GM19239 (cell line): Measurements from ENCODE around the gene TPCN1.
"Not testable (repeated sequence)": the region's sequence is repeated elsewhere in the genome, so short reads cannot be mapped to it uniquely, and the experiment has no call there.

ENCODE experiments used
- DNase-seq: peaks from one replicate; pipeline ENCODE4 v3.0.0; 2011; ENCODE audit warnings: low spot score; ENCODE audit not compliant: insufficient read length
- FAIRE-seq: peaks from 2 replicates; lab custom pipeline; 2011; peaks lifted over from hg19 to GRCh38; lab: Jason Lieb, UNC

The TPCN1 gene

GRCh38 chr12:113195598-113195997, 25.7 kb upstream of the TPCN1 start:
- DNase-seq (no peak), FAIRE-seq (no peak)

- no peak for FAIRE-seq
- DNase-seq, result no peak
These were observed 24.7 kb upstream of the TPCN1 start for GRCh38 chr12:113196582-113196981.

- DNase-seq (peak; percentile 86), FAIRE-seq (peak; percentile 89)
These were observed 24.3 kb upstream of the TPCN1 start for GRCh38 chr12:113196990-113197389.

GRCh38 chr12:113197518-113198077, 23.7 kb upstream of the TPCN1 start:
- DNase-seq (no peak), FAIRE-seq (no peak)

- FAIRE-seq (no peak), DNase-seq (no peak)
These were observed 23.0 kb upstream of the TPCN1 start for GRCh38 chr12:113198296-113198695.

- FAIRE-seq (no peak), DNase-seq (no peak)
These were observed 21.1 kb upstream of the TPCN1 start for GRCh38 chr12:113200021-113200797.

GRCh38 chr12:113201187-113202177, 19.8 kb upstream of the TPCN1 start:
- DNase-seq (no peak), FAIRE-seq (no peak)

GRCh38 chr12:113202300-113203075, 18.8 kb upstream of the TPCN1 start:
- DNase-seq (no peak), FAIRE-seq (no peak)

- FAIRE-seq (peak; percentile 31), DNase-seq (no peak)
These were observed 17.2 kb upstream of the TPCN1 start for GRCh38 chr12:113203852-113204760.

GRCh38 chr12:113204804-113205203, 16.5 kb upstream of the TPCN1 start:
- DNase-seq, result no peak
- FAIRE-seq, result no peak

- FAIRE-seq, DNase-seq: not testable (repeated sequence)
These were observed 14.5 kb upstream of the TPCN1 start for GRCh38 chr12:113206802-113207201.

GRCh38 chr12:113207613-113208040, 13.6 kb upstream of the TPCN1 start:
- FAIRE-seq (no peak), DNase-seq (no peak)

GRCh38 chr12:113208041-113208934, 13.0 kb upstream of the TPCN1 start:
- DNase-seq, result peak; percentile 72
- FAIRE-seq, result peak; percentile 99

- peak; percentile 35 for FAIRE-seq
These were observed 10.1 kb upstream of the TPCN1 start for GRCh38 chr12:113211160-113211559.

GRCh38 chr12:113214895-113215400, 6.3 kb upstream of the TPCN1 start:
- FAIRE-seq (peak; percentile 86), DNase-seq (no peak)

More at GRCh38 chr12:113211160-113211559, 10.1 kb upstream of the TPCN1 start:
- DNase-seq, result no peak

- no peak for DNase-seq
- no peak for FAIRE-seq
These were observed 5.2 kb upstream of the TPCN1 start for GRCh38 chr12:113216027-113216426.

- FAIRE-seq, result no peak
- DNase-seq, result no peak
These were observed 577 bp upstream of the TPCN1 start for GRCh38 chr12:113220593-113221180.
